Mesenchymal stem cell (in vitro differentiated cells and primary cell): ENCODE results near the gene MBP.
A peak's percentile ranks its signal among the peaks of the same experiment; 100 is the strongest.

Experiments
- DNase-seq: peaks from one replicate; pipeline ENCODE4 v3.0.0-alpha.2; 2013
- H2AFZ ChIP-seq: one replicate; pipeline ENCODE4 v1.6.1; 2013; ENCODE audit warnings: low read depth, mild to moderate bottlenecking, control low read depth, inconsistent platforms, low read length, moderate library complexity
- H2AK5ac ChIP-seq: 2 replicates; pipeline ENCODE4 v1.6.1; 2013; ENCODE audit warnings: low read length, moderate library complexity, mild to moderate bottlenecking, inconsistent platforms; ENCODE audit not compliant: severe bottlenecking
- H2BK120ac ChIP-seq: one replicate; pipeline ENCODE4 v1.6.1; 2013; ENCODE audit warnings: low read depth, mild to moderate bottlenecking, inconsistent platforms, low read length, moderate library complexity
- H2BK12ac ChIP-seq, 2 experiments: one replicate each; pipeline ENCODE4 v1.6.1; 2013; ENCODE audit warnings: inconsistent platforms in 2 of 2, low read length in 2 of 2, mild to moderate bottlenecking in 2 of 2, moderate library complexity in 2 of 2, control low read depth in 1 of 2
- H2BK15ac ChIP-seq: one replicate; pipeline ENCODE4 v1.6.1; 2013; ENCODE audit warnings: mild to moderate bottlenecking, low read depth, inconsistent platforms; ENCODE audit not compliant: poor library complexity, severe bottlenecking
- H2BK5ac ChIP-seq: 2 replicates; pipeline ENCODE4 v1.6.1; 2013; ENCODE audit warnings: low read depth, mild to moderate bottlenecking, low read length, control low read depth, inconsistent platforms; ENCODE audit not compliant: poor library complexity, severe bottlenecking
- H3K14ac ChIP-seq, 2 experiments: one replicate each; pipeline ENCODE4 v1.6.1; 2013; ENCODE audit warnings: inconsistent platforms in 2 of 2, low read length in 2 of 2, control low read depth in 1 of 2, mild to moderate bottlenecking in 1 of 2, moderate library complexity in 1 of 2
- H3K18ac ChIP-seq, 2 experiments: one replicate each; pipeline ENCODE4 v1.6.1; 2013; ENCODE audit warnings: inconsistent platforms in 2 of 2, low read length in 2 of 2, control low read depth in 1 of 2, low read depth in 1 of 2, mild to moderate bottlenecking in 1 of 2
- H3K23ac ChIP-seq, 2 experiments: one replicate each; pipeline ENCODE4 v1.6.1; 2013; ENCODE audit warnings: inconsistent platforms in 2 of 2, low read length in 2 of 2, mild to moderate bottlenecking in 2 of 2, moderate library complexity in 2 of 2, control low read depth in 1 of 2
- H3K27ac ChIP-seq: 2 replicates; pipeline ENCODE4 v1.5.1; 2013; ENCODE audit warnings: mild to moderate bottlenecking, moderate library complexity, low read length, control low read depth, inconsistent platforms; ENCODE audit not compliant: poor library complexity, severe bottlenecking
- H3K27me3 ChIP-seq, 2 experiments: 2 replicates each; pipeline versions ENCODE4 v1.6.1 to v1.7.0; 2013; ENCODE audit warnings: low read length in 2 of 2, mild to moderate bottlenecking in 2 of 2, moderate library complexity in 2 of 2, control low read depth in 1 of 2, inconsistent platforms in 1 of 2; ENCODE audit not compliant: control insufficient read depth in 1 of 2, insufficient read depth in 1 of 2
- H3K36me3 ChIP-seq, 2 experiments: 2 replicates each; pipeline versions ENCODE4 v1.6.1 to v1.7.0; 2013; ENCODE audit warnings: low read length in 2 of 2, control low read depth in 1 of 2, inconsistent platforms in 1 of 2, low read depth in 1 of 2, mild to moderate bottlenecking in 1 of 2; ENCODE audit not compliant: insufficient read depth in 2 of 2, control insufficient read depth in 1 of 2
- H3K4ac ChIP-seq, 2 experiments: one replicate each; pipeline ENCODE4 v1.6.1; 2013; ENCODE audit warnings: inconsistent platforms in 2 of 2, low read length in 2 of 2, mild to moderate bottlenecking in 2 of 2, moderate library complexity in 2 of 2, control low read depth in 1 of 2, low read depth in 1 of 2
- H3K4me1 ChIP-seq: 2 replicates; pipeline ENCODE4 v1.6.1; 2013; ENCODE audit warnings: low read depth, low read length, control low read depth; ENCODE audit not compliant: control insufficient read depth, insufficient read depth
- H3K4me2 ChIP-seq: 2 replicates; pipeline ENCODE4 v1.6.1; 2013; ENCODE audit warnings: low read length, mild to moderate bottlenecking, inconsistent platforms; ENCODE audit not compliant: poor library complexity, severe bottlenecking
- H3K4me3 ChIP-seq, 2 experiments: 2 replicates each; pipeline versions ENCODE4 v1.5.1 to v1.7.0; 2013; ENCODE audit warnings: low read length in 2 of 2, mild to moderate bottlenecking in 2 of 2, control low read depth in 1 of 2, low read depth in 1 of 2; ENCODE audit not compliant: insufficient read depth in 1 of 2
- H3K79me1 ChIP-seq: replicated peaks from 2 replicates; pipeline ENCODE4 v1.6.1; 2013; ENCODE audit warnings: mild to moderate bottlenecking, control low read depth, low read length, inconsistent platforms; ENCODE audit not compliant: poor library complexity, severe bottlenecking
- H3K9ac ChIP-seq: 2 replicates; pipeline ENCODE4 v1.7.0; 2013; ENCODE audit warnings: mild to moderate bottlenecking, low read length, moderate library complexity
- H3K9me3 ChIP-seq: 2 replicates; pipeline ENCODE4 v1.7.0; 2013; ENCODE audit warnings: mild to moderate bottlenecking, low read length; ENCODE audit not compliant: control insufficient read depth
- H4K8ac ChIP-seq: one replicate; pipeline ENCODE4 v1.6.1; 2013; ENCODE audit warnings: inconsistent platforms, mild to moderate bottlenecking, low read length, moderate library complexity
- H4K91ac ChIP-seq: one replicate; pipeline ENCODE4 v1.6.1; 2013; ENCODE audit warnings: mild to moderate bottlenecking, low read length, inconsistent platforms
- WGBS: methylation state at CpG from one replicate; pipeline ENCODE4 v1.1.7; 2013; ENCODE audit warnings: mixed read lengths; 5-methylcytosine and 5-hydroxymethylcytosine counted together

The MBP gene

GRCh38 chr18:77096936-77097886 is 35.4 kb downstream of the MBP start:
- peak overlapping the region; percentile 71 for H2AK5ac ChIP-seq
- H3K27ac ChIP-seq, result peak overlapping the region; percentile 38
- WGBS, result 33% methylated on average over 8 of the region's 11 CpGs
- H3K23ac ChIP-seq, result peak overlapping the region in 1 of 2 experiments; percentile 15
- H2BK5ac ChIP-seq, result peak overlapping the region; percentile 24
- peak overlapping the region in 1 of 2 experiments; percentile 89 for H2BK12ac ChIP-seq
- H3K14ac ChIP-seq, result no peak overlapping the region
- peak overlapping the region in 1 of 2 experiments; percentile 24 for H3K4ac ChIP-seq
- no peak overlapping the region for H3K4me3 ChIP-seq
- no peak overlapping the region for H2AFZ ChIP-seq
- H3K4me2 ChIP-seq, result peak overlapping the region; percentile 3
- peaks cover 25% of the 10 kb centered on the region for H3K79me1 ChIP-seq
- DNase-seq, result no peak
- H3K9ac ChIP-seq, result no peak overlapping the region
- no peaks in the 10 kb centered on the region for H3K9me3 ChIP-seq
- H3K27me3 ChIP-seq, result no peaks in the 10 kb centered on the region
- peaks cover 13 to 24% of the 10 kb centered on the region in 2 experiments for H3K36me3 ChIP-seq
- H2BK120ac ChIP-seq, result peak overlapping the region; percentile 58
- peak overlapping the region; percentile 11 to 24 for H3K18ac ChIP-seq
- H4K8ac ChIP-seq, result peak overlapping the region; percentile 76
- peaks cover 34% of the 10 kb centered on the region for H3K4me1 ChIP-seq
- no peak overlapping the region for H4K91ac ChIP-seq
- no peak overlapping the region for H2BK15ac ChIP-seq

GRCh38 chr18:77095391-77096371 is 36.9 kb downstream of the MBP start:
- Histone ChIP-seq H3K4ac (peak overlapping the region in 1 of 2 experiments; percentile 26), H3K4me1 (peaks cover 35% of the 10 kb centered on the region), H2BK12ac (peak overlapping the region in 1 of 2 experiments; percentile 42), H3K27ac (no peak overlapping the region), H3K4me3 (no peak overlapping the region), H2AK5ac (peak overlapping the region; percentile 69), H3K9ac (no peak overlapping the region), H3K9me3 (no peaks in the 10 kb centered on the region), H2BK15ac (no peak overlapping the region), H3K36me3 (peaks cover 13 to 24% of the 10 kb centered on the region in 2 experiments), H4K8ac (no peak overlapping the region), H2BK5ac (no peak overlapping the region), H3K18ac (peak overlapping the region in 1 of 2 experiments; percentile 34), H3K14ac (no peak overlapping the region), H3K79me1 (peaks cover 29% of the 10 kb centered on the region), H3K27me3 (no peaks in the 10 kb centered on the region), H3K4me2 (no peak overlapping the region), H3K23ac (no peak overlapping the region), H4K91ac (peak overlapping the region; percentile 22), H2BK120ac (no peak overlapping the region), H2AFZ (peak overlapping the region; percentile 32)
- 71% methylated on average over 12 of the region's 13 CpGs for WGBS
- DNase-seq, result peak; percentile 58

GRCh38 chr18:77093586-77093985 is 39.0 kb downstream of the MBP start:
- H3K4me1 ChIP-seq, result peaks cover 39% of the 10 kb centered on the region
- no peak overlapping the region for H3K27ac ChIP-seq
- no peak overlapping the region for H3K4ac ChIP-seq
- peak overlapping the region in 1 of 2 experiments; percentile 31 for H2BK12ac ChIP-seq
- H3K9ac ChIP-seq, result no peak overlapping the region
- H2BK15ac ChIP-seq, result no peak overlapping the region
- H4K8ac ChIP-seq, result no peak overlapping the region
- peaks cover 22% of the 10 kb centered on the region for H3K79me1 ChIP-seq
- H2BK120ac ChIP-seq, result no peak overlapping the region
- no peak overlapping the region for H2BK5ac ChIP-seq
- H3K9me3 ChIP-seq, result no peaks in the 10 kb centered on the region
- H3K23ac ChIP-seq, result no peak overlapping the region
- no peak overlapping the region for H4K91ac ChIP-seq
- H2AFZ ChIP-seq, result no peak overlapping the region
- no peak overlapping the region for H3K14ac ChIP-seq
- 88% methylated on average over 12 of the region's 12 CpGs for WGBS
- H3K27me3 ChIP-seq, result no peaks in the 10 kb centered on the region
- no peak overlapping the region for H3K4me3 ChIP-seq
- no peak overlapping the region for H3K4me2 ChIP-seq
- H2AK5ac ChIP-seq, result no peak overlapping the region
- no peak for DNase-seq
- H3K18ac ChIP-seq, result no peak overlapping the region
- H3K36me3 ChIP-seq, result peaks cover 5 to 28% of the 10 kb centered on the region in 2 experiments
